ENCODE data around the gene CECR2. TPM values are rescaled to one million over a fixed set of nuclear protein-coding genes. Genes with fewer than 3 reads are reported as not detected.
A peak's percentile ranks its signal among the peaks of the same experiment; 100 is the strongest.
"Not testable (repeated sequence)": the region's sequence is repeated elsewhere in the genome, so short reads cannot be mapped to it uniquely, and the experiment has no call there.

The CECR2 gene
- total and polyA plus RNA-seq, 2 donors: 0.27 to 0.42 TPM

GRCh38 chr22:17427528-17427927 lies 58.3 kb downstream of the CECR2 start:
- 89% methylated on average over 6 of the region's 6 CpGs for WGBS
- H3K4me3 ChIP-seq (ENCODE audit: low read length in 2 of 2); H3K27me3 ChIP-seq (ENCODE audit: control insufficient read depth in 2 of 2, insufficient read depth in 1 of 2, low read length in 1 of 2); H3K36me3 ChIP-seq (ENCODE audit: control insufficient read depth in 2 of 2, insufficient read depth in 2 of 2, low read length in 1 of 2); DNase-seq (ENCODE audit: low read depth in 6 of 9, low spot score in 9 of 9); H3K27ac ChIP-seq (ENCODE audit: low read depth in 1 of 2, low read length in 1 of 2); H3K4me1 ChIP-seq (ENCODE audit: control insufficient read depth in 2 of 2, insufficient read depth in 2 of 2, low read length in 2 of 2); H3K9me3 ChIP-seq (ENCODE audit: control insufficient read depth in 2 of 2, insufficient read depth in 1 of 2, low read length in 1 of 2): not testable (repeated sequence)

DNA sequence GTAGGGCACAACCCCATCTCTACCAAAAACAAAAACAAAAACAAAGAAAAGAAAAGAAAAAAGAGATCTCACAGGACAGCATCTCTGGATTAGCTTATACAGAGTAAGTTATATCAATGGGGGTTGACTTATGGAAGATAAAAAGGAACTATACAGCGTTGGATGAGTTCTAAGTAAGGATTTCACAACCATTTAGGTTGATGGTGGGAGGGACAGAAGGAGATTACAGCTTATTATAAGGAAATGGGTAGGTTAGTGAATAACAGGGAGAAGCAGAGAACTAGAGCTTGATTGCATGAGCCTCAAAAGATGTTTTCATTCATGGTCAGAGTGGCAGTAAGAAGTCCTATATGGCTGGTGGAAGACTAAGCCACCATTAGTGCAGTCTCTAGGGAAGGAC lies 60.3 kb downstream of the CECR2 start:
- H3K9me3 ChIP-seq (ENCODE audit: control insufficient read depth in 2 of 2, insufficient read depth in 1 of 2, low read length in 1 of 2): no peaks in the 10 kb centered on the region
- no peaks in the 10 kb centered on the region for H3K4me1 ChIP-seq (ENCODE audit: control insufficient read depth in 2 of 2, insufficient read depth in 2 of 2, low read length in 2 of 2)
- no peak for DNase-seq (ENCODE audit: low read depth in 6 of 9, low spot score in 9 of 9)
- H3K4me3 ChIP-seq (ENCODE audit: low read length in 2 of 2): no peak overlapping the region
- no peaks in the 10 kb centered on the region for H3K27me3 ChIP-seq (ENCODE audit: control insufficient read depth in 2 of 2, insufficient read depth in 1 of 2, low read length in 1 of 2)
- H3K36me3 ChIP-seq (ENCODE audit: control insufficient read depth in 2 of 2, insufficient read depth in 2 of 2, low read length in 1 of 2): no peaks in the 10 kb centered on the region
- 86% methylated on average over 1 of the region's 1 CpG for WGBS
- no peak overlapping the region for H3K27ac ChIP-seq (ENCODE audit: low read depth in 1 of 2, low read length in 1 of 2)

- Histone ChIP-seq H3K36me3 (ENCODE audit: control insufficient read depth in 2 of 2, insufficient read depth in 2 of 2, low read length in 1 of 2) (no peaks in the 10 kb centered on the region), H3K27ac (ENCODE audit: low read depth in 1 of 2, low read length in 1 of 2) (no peak overlapping the region), H3K4me3 (ENCODE audit: low read length in 2 of 2) (no peak overlapping the region), H3K9me3 (ENCODE audit: control insufficient read depth in 2 of 2, insufficient read depth in 1 of 2, low read length in 1 of 2) (no peaks in the 10 kb centered on the region), H3K27me3 (ENCODE audit: control insufficient read depth in 2 of 2, insufficient read depth in 1 of 2, low read length in 1 of 2) (no peaks in the 10 kb centered on the region), H3K4me1 (ENCODE audit: control insufficient read depth in 2 of 2, insufficient read depth in 2 of 2, low read length in 2 of 2) (no peaks in the 10 kb centered on the region)
- no peak for DNase-seq (ENCODE audit: low read depth in 6 of 9, low spot score in 9 of 9)
These were observed 61.2 kb downstream of the CECR2 start for GRCh38 chr22:17430412-17430811.

DNA sequence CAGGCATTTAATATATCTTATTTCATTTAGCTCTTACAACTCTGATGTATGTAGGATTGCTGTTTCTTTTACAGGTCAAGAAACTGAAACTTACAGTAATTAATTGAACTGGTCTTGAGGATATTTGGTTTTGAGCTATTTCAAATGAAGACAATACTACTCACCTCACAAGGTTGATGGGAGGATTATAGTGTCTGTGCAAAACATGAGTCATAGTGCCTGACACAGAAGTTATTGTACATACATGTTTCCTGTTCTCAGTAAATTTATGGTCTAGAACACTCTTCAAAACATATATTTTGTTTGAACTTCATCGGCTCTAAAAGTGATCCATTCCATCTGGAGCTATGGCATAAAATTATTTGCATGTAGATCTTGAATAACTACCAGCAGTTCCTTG lies 61.9 kb downstream of the CECR2 start:
- Histone ChIP-seq H3K9me3 (ENCODE audit: control insufficient read depth in 2 of 2, insufficient read depth in 1 of 2, low read length in 1 of 2) (no peaks in the 10 kb centered on the region), H3K4me3 (ENCODE audit: low read length in 2 of 2) (no peak overlapping the region), H3K27me3 (ENCODE audit: control insufficient read depth in 2 of 2, insufficient read depth in 1 of 2, low read length in 1 of 2) (no peaks in the 10 kb centered on the region), H3K4me1 (ENCODE audit: control insufficient read depth in 2 of 2, insufficient read depth in 2 of 2, low read length in 2 of 2) (no peaks in the 10 kb centered on the region), H3K27ac (ENCODE audit: low read depth in 1 of 2, low read length in 1 of 2) (no peak overlapping the region), H3K36me3 (ENCODE audit: control insufficient read depth in 2 of 2, insufficient read depth in 2 of 2, low read length in 1 of 2) (no peaks in the 10 kb centered on the region)
- no peak for DNase-seq (ENCODE audit: low read depth in 6 of 9, low spot score in 9 of 9)
- WGBS: 56% methylated on average over 1 of the region's 1 CpG

DNA sequence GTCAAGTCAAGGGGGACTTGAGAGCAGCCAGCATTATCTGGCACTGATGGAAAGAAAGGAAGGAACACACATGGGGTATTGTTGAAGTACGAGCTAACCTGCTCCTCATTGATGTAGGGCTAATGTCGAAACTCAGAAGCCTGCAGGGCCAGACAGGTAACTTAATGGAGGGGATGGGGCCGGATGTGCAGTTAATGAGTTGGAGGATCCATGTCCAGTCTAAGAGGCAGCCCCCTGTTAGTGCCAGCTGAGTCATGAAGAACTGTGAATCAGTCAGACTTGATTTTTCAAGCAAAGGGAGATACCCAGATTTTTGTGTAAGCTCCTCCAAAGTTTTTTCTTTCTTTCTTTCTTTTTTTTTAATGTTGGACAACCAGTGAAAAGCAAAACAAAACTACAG lies 65.6 kb downstream of the CECR2 start:
- Histone ChIP-seq H3K36me3 (ENCODE audit: control insufficient read depth in 2 of 2, insufficient read depth in 2 of 2, low read length in 1 of 2) (no peaks in the 10 kb centered on the region), H3K27me3 (ENCODE audit: control insufficient read depth in 2 of 2, insufficient read depth in 1 of 2, low read length in 1 of 2) (no peaks in the 10 kb centered on the region), H3K4me1 (ENCODE audit: control insufficient read depth in 2 of 2, insufficient read depth in 2 of 2, low read length in 2 of 2) (no peaks in the 10 kb centered on the region), H3K27ac (ENCODE audit: low read depth in 1 of 2, low read length in 1 of 2) (no peak overlapping the region), H3K9me3 (ENCODE audit: control insufficient read depth in 2 of 2, insufficient read depth in 1 of 2, low read length in 1 of 2) (no peaks in the 10 kb centered on the region), H3K4me3 (ENCODE audit: low read length in 2 of 2) (no peak overlapping the region)
- whole genome bisulfite sequencing: 98% methylated on average over 3 of the region's 3 CpGs
- no peak for DNase-seq (ENCODE audit: low read depth in 6 of 9, low spot score in 9 of 9)

DNA sequence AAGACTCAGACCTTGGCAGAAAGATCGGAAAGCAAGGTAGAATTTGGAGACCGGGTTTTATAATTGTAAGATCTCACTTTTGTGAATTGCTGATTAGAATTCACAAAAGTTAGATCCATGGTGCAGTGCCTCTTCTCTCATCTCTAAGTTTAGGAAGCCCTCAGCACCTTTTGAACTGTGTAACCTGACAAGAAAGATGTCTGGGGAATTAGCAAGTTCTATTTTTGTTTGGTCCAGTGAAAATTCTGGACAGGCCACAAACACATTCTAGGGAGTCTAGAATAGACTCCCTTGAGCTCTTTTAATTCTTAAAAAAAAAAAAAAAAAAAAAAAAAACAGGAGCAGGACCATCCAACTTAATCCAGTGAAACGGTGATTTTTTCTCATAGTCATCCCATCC lies 66.1 kb downstream of the CECR2 start:
- no peaks in the 10 kb centered on the region for H3K4me1 ChIP-seq (ENCODE audit: control insufficient read depth in 2 of 2, insufficient read depth in 2 of 2, low read length in 2 of 2)
- no peak overlapping the region for H3K4me3 ChIP-seq (ENCODE audit: low read length in 2 of 2)
- no peaks in the 10 kb centered on the region for H3K9me3 ChIP-seq (ENCODE audit: control insufficient read depth in 2 of 2, insufficient read depth in 1 of 2, low read length in 1 of 2)
- DNase-seq (ENCODE audit: low read depth in 6 of 9, low spot score in 9 of 9): no peak
- WGBS: 92% methylated on average over 3 of the region's 3 CpGs
- no peaks in the 10 kb centered on the region for H3K36me3 ChIP-seq (ENCODE audit: control insufficient read depth in 2 of 2, insufficient read depth in 2 of 2, low read length in 1 of 2)
- H3K27ac ChIP-seq (ENCODE audit: low read depth in 1 of 2, low read length in 1 of 2): no peak overlapping the region
- H3K27me3 ChIP-seq (ENCODE audit: control insufficient read depth in 2 of 2, insufficient read depth in 1 of 2, low read length in 1 of 2): no peaks in the 10 kb centered on the region

DNA sequence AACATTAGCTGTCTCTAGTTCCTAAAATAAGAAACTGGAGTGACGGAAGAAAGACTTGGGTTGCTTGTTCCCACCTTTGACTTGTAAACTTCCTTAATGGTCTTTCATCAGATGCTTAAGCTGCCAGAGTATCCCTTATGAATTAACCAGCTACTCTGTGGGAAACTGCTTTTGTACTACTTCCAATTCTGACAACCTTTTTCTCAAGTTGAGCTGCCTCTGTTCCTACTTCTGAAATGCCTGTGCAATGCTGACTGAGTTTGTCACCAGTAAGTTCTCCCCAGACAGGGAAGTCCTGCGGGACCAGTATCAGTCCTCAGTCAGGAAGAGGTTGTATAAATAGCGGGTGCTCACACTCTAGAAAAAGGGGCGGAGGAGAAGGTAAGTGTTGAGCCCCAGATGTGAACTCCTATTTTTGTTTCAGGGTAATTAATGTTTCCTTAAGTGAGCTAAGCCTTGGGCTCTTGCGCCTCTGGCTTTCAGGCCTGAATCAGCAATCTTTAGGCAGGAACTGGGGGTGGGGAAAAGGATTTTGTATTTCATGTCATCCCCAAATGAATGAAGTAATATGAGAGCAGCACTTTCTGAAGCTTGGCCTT lies 67.2 kb downstream of the CECR2 start:
- Histone ChIP-seq H3K27ac (ENCODE audit: low read depth in 1 of 2, low read length in 1 of 2) (no peak overlapping the region), H3K27me3 (ENCODE audit: control insufficient read depth in 2 of 2, insufficient read depth in 1 of 2, low read length in 1 of 2) (no peaks in the 10 kb centered on the region), H3K9me3 (ENCODE audit: control insufficient read depth in 2 of 2, insufficient read depth in 1 of 2, low read length in 1 of 2) (no peaks in the 10 kb centered on the region), H3K4me1 (ENCODE audit: control insufficient read depth in 2 of 2, insufficient read depth in 2 of 2, low read length in 2 of 2) (no peaks in the 10 kb centered on the region), H3K36me3 (ENCODE audit: control insufficient read depth in 2 of 2, insufficient read depth in 2 of 2, low read length in 1 of 2) (no peaks in the 10 kb centered on the region), H3K4me3 (ENCODE audit: low read length in 2 of 2) (no peak overlapping the region)
- WGBS: 31% methylated on average over 5 of the region's 5 CpGs
- DNase-seq (ENCODE audit: low read depth in 6 of 9, low spot score in 9 of 9): peak in 1 of 9 donors; percentile 12

GRCh38 chr22:17436981-17437412 lies 67.7 kb downstream of the CECR2 start:
- Histone ChIP-seq H3K36me3 (ENCODE audit: control insufficient read depth in 2 of 2, insufficient read depth in 2 of 2, low read length in 1 of 2) (no peaks in the 10 kb centered on the region), H3K4me1 (ENCODE audit: control insufficient read depth in 2 of 2, insufficient read depth in 2 of 2, low read length in 2 of 2) (no peaks in the 10 kb centered on the region), H3K9me3 (ENCODE audit: control insufficient read depth in 2 of 2, insufficient read depth in 1 of 2, low read length in 1 of 2) (no peaks in the 10 kb centered on the region), H3K27me3 (ENCODE audit: control insufficient read depth in 2 of 2, insufficient read depth in 1 of 2, low read length in 1 of 2) (no peaks in the 10 kb centered on the region), H3K4me3 (ENCODE audit: low read length in 2 of 2) (no peak overlapping the region), H3K27ac (ENCODE audit: low read depth in 1 of 2, low read length in 1 of 2) (no peak overlapping the region)
- DNase-seq (ENCODE audit: low read depth in 6 of 9, low spot score in 9 of 9): no peak
- 62% methylated on average over 8 of the region's 8 CpGs for WGBS

GRCh38 chr22:17438026-17438425 lies 68.8 kb downstream of the CECR2 start:
- no peak for DNase-seq (ENCODE audit: low read depth in 6 of 9, low spot score in 9 of 9)
- WGBS: 98% methylated on average over 2 of the region's 2 CpGs
- H3K27ac ChIP-seq (ENCODE audit: low read depth in 1 of 2, low read length in 1 of 2): no peak overlapping the region
- H3K9me3 ChIP-seq (ENCODE audit: control insufficient read depth in 2 of 2, insufficient read depth in 1 of 2, low read length in 1 of 2): no peaks in the 10 kb centered on the region
- no peaks in the 10 kb centered on the region for H3K27me3 ChIP-seq (ENCODE audit: control insufficient read depth in 2 of 2, insufficient read depth in 1 of 2, low read length in 1 of 2)
- H3K4me3 ChIP-seq (ENCODE audit: low read length in 2 of 2): no peak overlapping the region
- H3K4me1 ChIP-seq (ENCODE audit: control insufficient read depth in 2 of 2, insufficient read depth in 2 of 2, low read length in 2 of 2): no peaks in the 10 kb centered on the region
- no peaks in the 10 kb centered on the region for H3K36me3 ChIP-seq (ENCODE audit: control insufficient read depth in 2 of 2, insufficient read depth in 2 of 2, low read length in 1 of 2)

- Histone ChIP-seq H3K27me3 (ENCODE audit: control insufficient read depth in 2 of 2, insufficient read depth in 1 of 2, low read length in 1 of 2) (no peaks in the 10 kb centered on the region), H3K4me3 (ENCODE audit: low read length in 2 of 2) (no peak overlapping the region), H3K27ac (ENCODE audit: low read depth in 1 of 2, low read length in 1 of 2) (no peak overlapping the region), H3K4me1 (ENCODE audit: control insufficient read depth in 2 of 2, insufficient read depth in 2 of 2, low read length in 2 of 2) (no peaks in the 10 kb centered on the region), H3K36me3 (ENCODE audit: control insufficient read depth in 2 of 2, insufficient read depth in 2 of 2, low read length in 1 of 2) (no peaks in the 10 kb centered on the region), H3K9me3 (ENCODE audit: control insufficient read depth in 2 of 2, insufficient read depth in 1 of 2, low read length in 1 of 2) (no peaks in the 10 kb centered on the region)
- DNase-seq (ENCODE audit: low read depth in 6 of 9, low spot score in 9 of 9): no peak
- 96% methylated on average over 5 of the region's 5 CpGs for WGBS
These were observed 72.1 kb downstream of the CECR2 start for GRCh38 chr22:17441326-17441725.
